Measurements from ENCODE around the gene TRIO. TPM values are rescaled to one million over a fixed set of nuclear protein-coding genes. Genes with fewer than 3 reads are reported as not detected.

The TRIO gene
- total and polyA plus RNA-seq, 2 of the 8 experiments (the other 6 are each of a cell fraction or from before 2014, with no cell fraction given), result 35.1 to 69.1 TPM

- Histone ChIP-seq H2BK5ac (ENCODE audit: low read depth, low read length) (no peak overlapping the region), H2AK5ac (ENCODE audit: low read depth, low read length) (no peak overlapping the region), H4K20me1 (replicated peaks in 1 of 2; ENCODE audit: control insufficient read depth in 1 of 2, insufficient read depth in 2 of 2, low read length in 2 of 2) (no peaks in the 10 kb centered on the region), H3K23me2 (ENCODE audit: low read depth, low read length) (no peaks in the 10 kb centered on the region), H3K14ac (ENCODE audit: insufficient read length) (no peak overlapping the region), H4K8ac (ENCODE audit: extremely low read depth, insufficient read depth, low read length) (no peak overlapping the region), H3K4me1 (replicated peaks in 1 of 4; ENCODE audit: control insufficient read depth in 3 of 4, insufficient read depth in 4 of 4, low read length in 3 of 4) (peaks cover 0 to 9% (median 5%) of the 10 kb centered on the region in 4 experiments; a peak in 4 of 7 replicates), H2BK20ac (ENCODE audit: low read length) (no peak overlapping the region), H3K27ac (ENCODE audit: low read depth, low read length) (no peak overlapping the region; the same call in 1 of the 2 replicates), H4K91ac (replicated peaks; ENCODE audit: insufficient read length, low read length) (no peak overlapping the region), H3K4me3 (ENCODE audit: extremely low read depth in 1 of 4, insufficient read depth in 2 of 4, low read depth in 3 of 4, low read length in 4 of 4) (no peak overlapping the region; a peak in 1 of 8 replicates), H3K18ac (ENCODE audit: extremely low read depth, low read length) (no peak overlapping the region), H3K56ac (replicated peaks; ENCODE audit: insufficient read length, low read depth, low read length) (no peak overlapping the region), H3K27me3 (replicated peaks in 1 of 4; ENCODE audit: control insufficient read depth in 3 of 4, extremely low read depth in 1 of 4, insufficient read depth in 3 of 4, low read length in 3 of 4) (no peaks in the 10 kb centered on the region), H2AFZ (ENCODE audit: low read length) (no peak overlapping the region), H3K23ac (ENCODE audit: insufficient read length) (no peak overlapping the region), H3K79me2 (ENCODE audit: control insufficient read depth in 1 of 2, insufficient read depth in 2 of 2, low read length in 2 of 2) (no peaks in the 10 kb centered on the region), H3K9ac (replicated peaks in 1 of 4; ENCODE audit: extremely low read depth in 1 of 4, low read depth in 3 of 4, low read length in 3 of 4) (no peak overlapping the region), H4K5ac (ENCODE audit: insufficient read length, low read depth, low read length) (no peak overlapping the region), H3K4ac (replicated peaks; ENCODE audit: insufficient read length, low read depth, low read length) (no peak overlapping the region), H2BK120ac (replicated peaks; ENCODE audit: low read depth, low read length) (no peak overlapping the region), H3K4me2 (ENCODE audit: insufficient read depth in 1 of 2, low read depth in 2 of 2, low read length in 2 of 2) (peak overlapping the region; percentile 28 to 34; a peak in 2 of 4 replicates), H3K9me3 (ENCODE audit: insufficient read depth in 2 of 2, low read depth in 1 of 2, low read length in 1 of 2) (no peaks in the 10 kb centered on the region), H3K79me1 (ENCODE audit: low read depth, low read length) (no peaks in the 10 kb centered on the region), H3K36me3 (ENCODE audit: control insufficient read depth in 2 of 4, insufficient read depth in 4 of 4, low read length in 3 of 4) (peaks cover 7 to 51% (median 30%) of the 10 kb centered on the region in 4 experiments), H2BK12ac (ENCODE audit: low read depth, low read length) (no peak overlapping the region), H2BK15ac (ENCODE audit: low read length) (no peak overlapping the region)
- no peak for DNase-seq (ENCODE audit: low read depth in 1 of 2, low spot score in 2 of 2)
- POLR2A ChIA-PET (ENCODE audit: partially characterized antibody), result no interaction called here
- 72% methylated on average over 16 of the region's 16 CpGs; no CpG with 5 or more reads in 1 of the 2 experiments for WGBS, 2 experiments (ENCODE audit: extremely low coverage in 1 of 2, insufficient coverage in 1 of 2, insufficient read length in 1 of 2, insufficient replicate concordance in 2 of 2, low coverage in 1 of 2, low lambda C conversion rate in 2 of 2, missing lambda C conversion rate in 1 of 2)
- CTCF ChIA-PET (ENCODE audit: partially characterized antibody), result interaction anchor here (0.5 to 5.1 kb wide), 14 partner anchors 9 to 406 kb away, joined by 3 to 35 read pairs (median 3); no protein-coding TSS in a partner anchor
- FAIRE-seq, result no peak
- TF ChIP-seq TCF12 (IDR thresholded peaks at IDR 0.05; ENCODE audit: low read depth, low read length) (no peak), CREB1 (IDR thresholded peaks at IDR 0.05) (no peak), PHF8 (conservative IDR thresholded peaks at IDR 0.05; ENCODE audit: low read depth, low read length) (no peak), MAFK (IDR thresholded peaks at IDR 0.05; ENCODE audit: low read depth, low read length) (no peak), CTBP2 (IDR thresholded peaks at IDR 0.05; ENCODE audit: borderline replicate concordance, insufficient read depth, insufficient read length, low read length) (no peak), KDM1A (IDR thresholded peaks at IDR 0.05; ENCODE audit: borderline replicate concordance, low read length) (no peak), RNF2 (IDR thresholded peaks at IDR 0.05; ENCODE audit: borderline replicate concordance, low read depth, low read length, missing control alignments, poor library complexity, severe bottlenecking) (no peak), EP300 (IDR thresholded peaks at IDR 0.05; ENCODE audit: borderline replicate concordance in 1 of 2, low read depth in 2 of 2, low read length in 2 of 2) (no peak), POLR2AphosphoS5 (IDR thresholded peaks at IDR 0.05; ENCODE audit: low read depth, low read length) (no peak), JUND (IDR thresholded peaks at IDR 0.05; ENCODE audit: low read length) (no peak), SP4 (IDR thresholded peaks at IDR 0.05; ENCODE audit: low read length) (no peak)
Observed at GRCh38 chr5:14386884-14387624, 243.9 kb downstream of the TRIO start.
